ENCODE results near the gene PTPRN. TPM values are rescaled to one million over a fixed set of nuclear protein-coding genes. Genes with fewer than 3 reads are reported as not detected.

PTPRN gene
- total and polyA plus RNA-seq, 11 donors: 0.12 to 0.93 (median 0.39) TPM; not detected in 7

DNA sequence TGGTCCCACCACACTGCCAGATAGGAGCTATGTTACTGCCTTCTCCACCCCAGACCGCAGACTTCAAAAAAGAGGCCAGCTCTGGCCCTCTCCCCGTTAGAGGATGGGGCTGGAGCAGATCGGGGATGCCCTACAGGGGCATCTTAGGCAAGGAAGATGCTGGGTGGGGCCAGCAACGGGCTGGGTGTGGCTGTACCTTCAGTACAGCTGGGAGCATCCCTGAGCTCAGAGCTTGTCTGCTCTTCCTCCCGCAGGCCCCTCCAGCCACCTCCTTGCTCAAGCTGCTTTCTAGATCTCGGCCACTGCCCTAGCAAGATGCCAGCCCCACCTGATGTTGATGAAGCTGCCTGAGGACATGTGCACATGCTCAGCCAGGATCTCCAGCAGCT is 9.8 kb downstream of the PTPRN start:
- DNase-seq: no peak
- Histone ChIP-seq H3K36me3 (no peaks in the 10 kb centered on the region), H3K4me3 (no peak overlapping the region), H3K27ac (no peak overlapping the region), H3K4me1 (peaks cover 0 to 14% (median 6%) of the 10 kb centered on the region in 12 donors), H3K9me3 (no peaks in the 10 kb centered on the region), H3K27me3 (peaks cover 0 to 31% (median 8%) of the 10 kb centered on the region in 9 donors)
- intact Hi-C loops (cut with DNase I): loop anchor here in 8 of 10 donors (2.0 to 10.0 kb wide), 9 partner anchors 55 to 245 kb away; partner anchors contain the start of genes NHEJ1 (in 4 of the 8), CNPPD1 (in 3 of the 8), RETREG2 (in 3 of the 8) and DNPEP (in 2 of the 8)
- TF ChIP-seq POLR2A (IDR thresholded peaks at IDR 0.05): no peak
- TF ChIP-seq, protein P1, sequence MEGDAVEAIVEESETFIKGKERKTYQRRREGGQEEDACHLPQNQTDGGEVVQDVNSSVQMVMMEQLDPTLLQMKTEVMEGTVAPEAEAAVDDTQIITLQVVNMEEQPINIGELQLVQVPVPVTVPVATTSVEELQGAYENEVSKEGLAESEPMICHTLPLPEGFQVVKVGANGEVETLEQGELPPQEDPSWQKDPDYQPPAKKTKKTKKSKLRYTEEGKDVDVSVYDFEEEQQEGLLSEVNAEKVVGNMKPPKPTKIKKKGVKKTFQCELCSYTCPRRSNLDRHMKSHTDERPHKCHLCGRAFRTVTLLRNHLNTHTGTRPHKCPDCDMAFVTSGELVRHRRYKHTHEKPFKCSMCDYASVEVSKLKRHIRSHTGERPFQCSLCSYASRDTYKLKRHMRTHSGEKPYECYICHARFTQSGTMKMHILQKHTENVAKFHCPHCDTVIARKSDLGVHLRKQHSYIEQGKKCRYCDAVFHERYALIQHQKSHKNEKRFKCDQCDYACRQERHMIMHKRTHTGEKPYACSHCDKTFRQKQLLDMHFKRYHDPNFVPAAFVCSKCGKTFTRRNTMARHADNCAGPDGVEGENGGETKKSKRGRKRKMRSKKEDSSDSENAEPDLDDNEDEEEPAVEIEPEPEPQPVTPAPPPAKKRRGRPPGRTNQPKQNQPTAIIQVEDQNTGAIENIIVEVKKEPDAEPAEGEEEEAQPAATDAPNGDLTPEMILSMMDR (IDR thresholded peaks at IDR 0.05): no peak
- WGBS, 4 donors: 74 to 82% (median 79%) methylated on average over 5 to 6 of the region's 6 CpGs
- ATAC-seq: no peak

DNA sequence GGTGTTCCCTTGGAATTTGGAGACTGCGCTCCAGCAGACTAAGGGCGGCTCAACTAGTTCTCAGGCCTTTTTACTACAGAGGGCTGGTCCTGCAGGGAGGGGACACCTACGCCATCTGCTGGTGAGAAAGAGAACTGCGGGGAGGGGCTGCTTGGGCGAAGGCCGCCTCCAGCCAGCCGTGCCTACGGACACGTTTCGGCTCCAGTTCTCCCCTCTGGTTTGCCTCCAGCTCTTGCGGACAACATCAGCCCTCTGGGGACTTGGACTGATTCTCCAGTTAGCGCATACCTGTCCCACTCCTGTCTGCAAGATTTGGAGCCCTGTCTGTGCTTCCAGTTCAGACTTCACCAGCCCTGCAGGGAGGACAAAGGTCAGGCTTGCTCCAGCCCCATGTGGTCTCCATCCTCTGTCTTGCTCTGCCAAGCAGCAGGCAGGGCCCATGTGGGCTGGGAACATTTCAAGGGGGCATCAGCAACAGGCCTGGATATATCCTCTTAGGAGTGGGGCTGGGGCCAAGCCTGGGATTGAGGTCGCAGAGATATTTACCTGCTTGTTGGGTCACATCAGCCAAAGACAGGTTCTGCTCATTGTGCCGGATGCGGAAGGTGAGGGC is 10.3 kb downstream of the PTPRN start:
- ATAC-seq (peak; percentile 69 to 79 (median 72)), DNase-seq (peak; percentile 82 to 91 (median 85))
- H3K4me1 ChIP-seq: peaks cover 0 to 19% (median 9%) of the 10 kb centered on the region in 12 donors
- no peak overlapping the region for H3K27ac ChIP-seq
- no peaks in the 10 kb centered on the region for H3K9me3 ChIP-seq
- no peak for TF ChIP-seq POLR2A (IDR thresholded peaks at IDR 0.05)
- TF ChIP-seq, protein P1 (IDR thresholded peaks at IDR 0.05): peak; percentile 96 to 100 (median 98)
- H3K27me3 ChIP-seq: peaks cover 0 to 29% (median 8%) of the 10 kb centered on the region in 9 donors
- no peaks in the 10 kb centered on the region for H3K36me3 ChIP-seq
- 19 to 30% (median 22%) methylated on average over 9 to 15 of the region's 15 CpGs for WGBS, 4 donors
- intact Hi-C loops (cut with DNase I): loop anchor here in 8 of 10 donors (1.0 to 10.0 kb wide), 11 partner anchors 22 to 244 kb away; partner anchors contain the start of genes NHEJ1 (in 7 of the 8), CNPPD1 (in 3 of the 8), RETREG2 (in 3 of the 8) and DNPEP (in 2 of the 8)
- H3K4me3 ChIP-seq: no peak overlapping the region

DNA sequence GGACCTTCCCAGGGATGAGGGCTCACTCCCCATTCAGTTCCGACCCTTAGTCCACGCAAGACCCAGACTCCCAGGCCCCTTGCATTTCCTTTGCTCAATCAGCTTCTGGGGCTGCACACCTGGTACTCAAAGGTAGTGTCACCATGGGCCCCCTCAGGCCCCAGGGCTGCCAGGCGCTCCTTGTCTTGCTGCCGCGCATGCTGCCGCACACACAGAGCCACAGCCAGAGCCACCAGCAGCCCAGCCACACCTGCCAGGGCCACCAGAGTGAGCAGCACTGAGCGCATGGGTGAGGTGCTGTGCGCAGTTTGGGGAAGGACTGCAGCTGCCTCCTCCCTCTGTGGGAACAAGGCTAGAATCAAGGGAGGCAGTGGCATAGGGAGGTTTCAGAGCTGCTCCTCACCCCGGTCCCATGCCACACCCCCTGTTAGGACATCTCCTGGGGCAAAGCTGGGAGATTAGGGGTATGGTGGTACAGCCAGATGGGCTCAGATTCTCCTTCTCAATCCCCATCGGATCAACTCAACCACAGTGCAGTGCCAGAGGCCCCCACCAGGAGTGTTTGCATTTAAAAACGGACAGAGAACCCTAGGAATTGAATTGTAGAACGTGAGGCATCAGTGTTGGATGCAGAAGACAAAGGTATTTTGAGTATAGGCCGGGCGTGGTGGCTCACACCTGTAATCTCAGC is 11.3 kb downstream of the PTPRN start:
- TF ChIP-seq, protein P1 (IDR thresholded peaks at IDR 0.05): no peak
- no peak for TF ChIP-seq POLR2A (IDR thresholded peaks at IDR 0.05)
- no peak overlapping the region for H3K27ac ChIP-seq
- WGBS, 4 donors: 75 to 85% (median 83%) methylated on average over 10 to 14 of the region's 14 CpGs

More for the DNA sequence above, 11.3 kb downstream of the PTPRN start:
- intact Hi-C loops (cut with DNase I): loop anchor here in 9 of 10 donors (1.0 to 10.0 kb wide), 13 partner anchors 21 to 243 kb away; partner anchors contain the start of genes NHEJ1 (in 7 of the 9), CNPPD1 (in 3 of the 9), RETREG2 (in 3 of the 9) and DNPEP (in 2 of the 9)
- Histone ChIP-seq H3K4me1 (peaks cover 0 to 20% (median 9%) of the 10 kb centered on the region in 12 donors), H3K27me3 (peaks cover 0 to 29% (median 8%) of the 10 kb centered on the region in 9 donors), H3K36me3 (no peaks in the 10 kb centered on the region), H3K9me3 (no peaks in the 10 kb centered on the region), H3K4me3 (no peak overlapping the region)
- no peak for DNase-seq
- no peak for ATAC-seq
